HCT116 (cell line): ENCODE data around the gene BARD1. TPM values are rescaled to one million over a fixed set of nuclear protein-coding genes. Genes with fewer than 3 reads are reported as not detected.

ENCODE experiments used
- ATAC-seq: fragments of 200-7000 bp; cut with Tn5 transposase; 2 replicates; pipeline ENCODE4 v1.9.1; 2020; ENCODE audit warnings: mild to moderate bottlenecking, moderate library complexity
- BruUV-seq: library from RNA; stranded (reverse); fragments of 400-500 nt; replicated peaks from 2 replicates; lab custom pipeline; 2021; lab: Mats Ljungman, UMichigan
- CTCF ChIA-PET: fragments of 300-600 bp; sonication (Branson Sonifier 250); formaldehyde crosslinking; loops from one replicate; lab custom pipeline; 2021; ENCODE audit warnings: antibody characterized with exemption; lab: Charles Lee
- POLR2A ChIA-PET: fragments of 300-600, 350-600 bp; sonication (Branson Sonifier 250); formaldehyde crosslinking; loops from one replicate; lab custom pipeline; 2021; ENCODE audit warnings: antibody characterized with exemption; lab: Charles Lee
- RAD21 ChIA-PET, 2 experiments: fragments of 300-600 bp; sonication (Branson Sonifier 250); formaldehyde crosslinking; loops; one replicate each; lab custom pipeline; 2023; ENCODE audit warnings: low total read pairs in 2 of 2; ENCODE audit not compliant: uncharacterized antibody in 2 of 2, unreplicated experiment in 2 of 2, low non-redundant PET in 1 of 2; lab: Charles Lee
- DNase-seq: peaks from one replicate; pipeline ENCODE4 v3.0.0-alpha.2; 2010; ENCODE audit warnings: low read depth, low spot score
- H2AFZ ChIP-seq: fragments of 200-600 bp; shearing (Covaris generic), sonication (generic); 2 replicates; pipeline ENCODE4 v1.6.1; 2017; ENCODE audit warnings: low read depth, mixed run types, mixed read lengths, antibody characterized with exemption, low read length; ENCODE audit not compliant: poor library complexity, severe bottlenecking
- H3K27ac ChIP-seq: 2 replicates; pipeline ENCODE4 v1.5.1; 2012; ENCODE audit warnings: low read depth, low read length
- H3K27me3 ChIP-seq: fragments of 200-600 bp; sonication (generic); 2 replicates; pipeline ENCODE4 v1.6.1; 2016; ENCODE audit warnings: mixed run types, low read length, mixed read lengths; ENCODE audit not compliant: insufficient read depth
- H3K36me3 ChIP-seq, 2 experiments: fragments of 200-500 bp in 1 of 2; fragments of 200-600 bp in 1 of 2; sonication (Bioruptor generic) in 1 of 2; sonication (generic) in 1 of 2; 2 replicates each; pipeline versions ENCODE4 v1.5.1 to v1.6.1; 2014 to 2016; ENCODE audit warnings: low read length in 2 of 2, inconsistent platforms in 1 of 2, mixed read lengths in 1 of 2, mixed run types in 1 of 2; ENCODE audit not compliant: insufficient read depth in 2 of 2, control insufficient read depth in 1 of 2
- H3K4me1 ChIP-seq, 2 experiments: fragments of 200-600 bp in 1 of 2; sonication (generic) in 1 of 2; 2 replicates each; pipeline versions ENCODE4 v1.5.1 to v1.6.1; 2012 to 2017; ENCODE audit warnings: low read length in 2 of 2, inconsistent platforms in 1 of 2, mild to moderate bottlenecking in 1 of 2, mixed read lengths in 1 of 2, mixed run types in 1 of 2, moderate library complexity in 1 of 2; ENCODE audit not compliant: insufficient read depth in 2 of 2, control insufficient read depth in 1 of 2
- H3K4me2 ChIP-seq: fragments of 200-600 bp; sonication (generic); 2 replicates; pipeline ENCODE4 v1.6.1; 2017; ENCODE audit warnings: mixed run types, low read length, mixed read lengths
- H3K4me3 ChIP-seq, 2 experiments: fragments of 200-600 bp in 1 of 2; sonication (generic) in 1 of 2; replicated peaks in 1 of 2; 2 replicates each; pipeline ENCODE4 v1.5.1; 2011 to 2016; ENCODE audit warnings: low read length in 2 of 2, control low read depth in 1 of 2, low read depth in 1 of 2, mild to moderate bottlenecking in 1 of 2, mixed read lengths in 1 of 2, mixed run types in 1 of 2
- H3K79me2 ChIP-seq: fragments of 200-600 bp; sonication (generic); 2 replicates; pipeline ENCODE4 v1.6.1; 2017; ENCODE audit warnings: mild to moderate bottlenecking, mixed run types, low read length, moderate library complexity, mixed read lengths; ENCODE audit not compliant: insufficient read depth
- H3K9ac ChIP-seq: fragments of 200-600 bp; sonication (generic); 2 replicates; pipeline ENCODE4 v1.6.1; 2016; ENCODE audit warnings: low read length, mixed read lengths
- H3K9me2 ChIP-seq: fragments of 200-600 bp; sonication (generic), shearing (Covaris generic); 2 replicates; pipeline ENCODE4 v1.6.1; 2017; ENCODE audit warnings: mixed run types, mild to moderate bottlenecking, moderate library complexity; ENCODE audit not compliant: insufficient read depth
- H3K9me3 ChIP-seq, 2 experiments: fragments of 200-500 bp in 1 of 2; fragments of 200-600 bp in 1 of 2; sonication (Bioruptor generic) in 1 of 2; sonication (generic) in 1 of 2; 2 replicates each; pipeline ENCODE4 v1.6.1; 2014 to 2017; ENCODE audit warnings: low read length in 2 of 2, mixed read lengths in 2 of 2, inconsistent platforms in 1 of 2, low read depth in 1 of 2, mild to moderate bottlenecking in 1 of 2, mixed run types in 1 of 2, moderate library complexity in 1 of 2; ENCODE audit not compliant: control insufficient read depth in 1 of 2, insufficient read depth in 1 of 2
- H4K20me1 ChIP-seq: fragments of 200-600 bp; sonication (generic), shearing (Covaris generic); 2 replicates; pipeline ENCODE4 v1.6.1; 2017; ENCODE audit warnings: mixed run types, mild to moderate bottlenecking, moderate library complexity; ENCODE audit not compliant: insufficient read depth
- EGR1 ChIP-seq: IDR thresholded peaks from 2 replicates; pipeline ENCODE4 v1.6.1; 2012; ENCODE audit warnings: low read depth
- ELF1 ChIP-seq: IDR thresholded peaks from 2 replicates; pipeline ENCODE4 v1.6.1; 2012; ENCODE audit warnings: low read depth, borderline replicate concordance
- FOSL1 ChIP-seq: IDR thresholded peaks from 2 replicates; pipeline ENCODE4 v1.6.1; 2012; ENCODE audit warnings: low read depth
- POLR2A ChIP-seq: IDR thresholded peaks from 2 replicates; pipeline ENCODE4 v1.7.0; 2011; ENCODE audit warnings: borderline replicate concordance; ENCODE audit not compliant: insufficient read depth, insufficient read length; ENCODE audit errors: extremely low read depth
- POLR2AphosphoS5 ChIP-seq: IDR thresholded peaks from 2 replicates; pipeline ENCODE4 v1.6.1; 2011; ENCODE audit warnings: mild to moderate bottlenecking, low read depth, low read length, moderate library complexity
- RAD21 ChIP-seq: IDR thresholded peaks from 2 replicates; pipeline ENCODE4 v1.6.1; 2012; ENCODE audit warnings: low read depth, mild to moderate bottlenecking
- REST ChIP-seq: IDR thresholded peaks from 2 replicates; pipeline ENCODE4 v1.6.1; 2012; ENCODE audit warnings: low read depth
- SRF ChIP-seq: IDR thresholded peaks from 2 replicates; pipeline ENCODE4 v1.6.1; 2012; ENCODE audit warnings: low read depth
- ZFX ChIP-seq: fragments of 450-650 bp; IDR thresholded peaks from 2 replicates; pipeline ENCODE4 v1.6.1; 2017
- ZNF274 ChIP-seq: fragments of 200-500 bp; sonication (Bioruptor generic); IDR thresholded peaks from 2 replicates; pipeline ENCODE4 v1.6.1; 2014; ENCODE audit warnings: mild to moderate bottlenecking, low read depth, low read length, inconsistent platforms
- intact Hi-C: fragments of 100-400 bp; cut with micrococcal nuclease; formaldehyde crosslinking; loops from 2 replicates; pipeline ENCODE4 v1.10.0; 2022
- total RNA-seq: library from RNA; stranded (reverse); gene quantifications from one replicate; pipeline ENCODE4 v1.2.1, GENCODE V29; 2021; ENCODE audit not compliant: unreplicated experiment

BARD1 gene
- total RNA-seq, 1 experiment from 2014 or later, result 19.3 TPM

DNA sequence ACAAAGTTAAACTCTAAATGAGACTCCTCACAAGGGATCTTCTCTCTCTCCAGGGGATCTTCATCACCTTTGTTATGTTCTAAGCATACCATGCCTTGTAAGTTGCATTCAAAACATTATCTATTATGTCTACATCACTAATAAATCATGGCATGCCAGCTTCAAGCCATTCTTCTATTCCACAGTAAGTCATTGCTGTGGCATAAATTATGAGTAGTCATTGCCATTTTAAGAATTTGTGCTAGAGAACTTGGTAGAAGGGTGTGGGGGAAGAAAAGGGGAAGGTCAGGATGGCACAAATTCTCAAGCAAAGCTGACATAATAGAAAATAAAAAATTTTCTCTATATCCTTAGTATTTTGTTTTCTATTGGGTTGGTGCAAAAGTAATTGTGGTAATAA lies 33.5 kb downstream of the BARD1 start:
- ATAC-seq (no peak), DNase-seq (no peak)
- TF ChIP-seq RAD21 (no peak), REST (no peak), ZNF274 (no peak), ELF1 (no peak), FOSL1 (no peak), SRF (no peak), POLR2A (no peak), POLR2AphosphoS5 (no peak), ZFX (no peak), EGR1 (no peak)
- ChIA-PET POLR2A (no interaction called here), CTCF (no interaction called here), RAD21 (no interaction called here)
- Histone ChIP-seq H3K4me2 (no peak overlapping the region), H3K27me3 (no peaks in the 10 kb centered on the region), H3K9me2 (no peaks in the 10 kb centered on the region), H3K9ac (no peak overlapping the region), H3K9me3 (no peaks in the 10 kb centered on the region), H3K4me3 (no peak overlapping the region), H3K36me3 (peaks cover 0 to 44% of the 10 kb centered on the region in 2 experiments; a peak in 3 of 4 replicates), H3K27ac (no peak overlapping the region), H3K79me2 (peaks cover 20% of the 10 kb centered on the region), H3K4me1 (no peaks in the 10 kb centered on the region), H2AFZ (no peak overlapping the region), H4K20me1 (no peaks in the 10 kb centered on the region)
- no TSS peak for BruUV-seq
- intact Hi-C loops, result no loop called here
